Natural killer cell (primary cell): Measurements from ENCODE around the gene PSMA2. TPM values are rescaled to one million over a fixed set of nuclear protein-coding genes. Genes with fewer than 3 reads are reported as not detected.

Experiments
- ATAC-seq, 3 donors: fragments of 150-1000 bp in 2 of 3; fragments of 200-7000 bp in 1 of 3; cut with Tn5 transposase; 1 replicate in 1 of 3; 2 replicates in 2 of 3; pipeline ENCODE4 v1.10.0; 2021; ENCODE audit warnings: mild to moderate bottlenecking in 2 of 3, moderate library complexity in 2 of 3
- DNase-seq, 2 donors: peaks; one replicate each; pipeline versions ENCODE4 v3.0.0 to v3.0.0-alpha.2; 2013 to 2021; ENCODE audit warnings: mixed read lengths in 1 of 2
- H3K27ac ChIP-seq: one replicate; pipeline ENCODE4 v1.5.1; 2013; ENCODE audit warnings: mild to moderate bottlenecking, low read length
- H3K27me3 ChIP-seq: one replicate; pipeline ENCODE4 v1.6.1; 2013; ENCODE audit warnings: low read length; ENCODE audit not compliant: control insufficient read depth, insufficient read depth
- H3K36me3 ChIP-seq: one replicate; pipeline ENCODE4 v1.6.1; 2013; ENCODE audit warnings: low read length; ENCODE audit not compliant: control insufficient read depth, insufficient read depth
- H3K4me1 ChIP-seq: one replicate; pipeline ENCODE4 v1.6.1; 2013; ENCODE audit warnings: low read length; ENCODE audit not compliant: control insufficient read depth, insufficient read depth
- H3K4me3 ChIP-seq: one replicate; pipeline ENCODE4 v1.5.1; 2013; ENCODE audit warnings: low read length
- H3K9me3 ChIP-seq: one replicate; pipeline ENCODE4 v1.6.1; 2013; ENCODE audit warnings: low read length; ENCODE audit not compliant: control insufficient read depth, insufficient read depth
- H3K27ac Mint-ChIP-seq, 2 donors: one replicate each; pipeline ENCODE4 v1.8.0; 2022; ENCODE audit warnings: mild to moderate bottlenecking in 2 of 2, mixed read lengths in 2 of 2, moderate library complexity in 1 of 2
- H3K27me3 Mint-ChIP-seq, 2 donors: one replicate each; pipeline ENCODE4 v1.8.0; 2022; ENCODE audit warnings: low read depth in 2 of 2, mixed read lengths in 2 of 2
- H3K36me3 Mint-ChIP-seq: one replicate; pipeline ENCODE4 v1.8.0; 2022; ENCODE audit warnings: mixed read lengths
- H3K4me1 Mint-ChIP-seq, 2 donors: one replicate each; pipeline ENCODE4 v1.8.0; 2022; ENCODE audit warnings: mixed read lengths in 2 of 2
- H3K4me3 Mint-ChIP-seq: one replicate; pipeline ENCODE4 v1.8.0; 2022; ENCODE audit warnings: mild to moderate bottlenecking, moderate library complexity, mixed read lengths
- H3K9me3 Mint-ChIP-seq, 2 donors: one replicate each; pipeline ENCODE4 v1.8.0; 2022; ENCODE audit warnings: mixed read lengths in 2 of 2
- WGBS: methylation state at CpG from one replicate; pipeline ENCODE4 v1.1.7; 2013; ENCODE audit warnings: missing lambda C conversion rate; ENCODE audit not compliant: insufficient coverage; 5-methylcytosine and 5-hydroxymethylcytosine counted together
- intact Hi-C: fragments of 100-400 bp; cut with micrococcal nuclease; formaldehyde crosslinking; loops from one replicate; pipeline ENCODE4 v1.14.2; 2022
- total RNA-seq, 4 donors: library from RNA; stranded (reverse); fragments of 120-200 nt in 1 of 4; gene quantifications; one replicate each; pipeline versions ENCODE4 v1.2.3 to v1.2.4, GENCODE V29; 2013 to 2022
- TF ChIP-seq, protein P1 (sequence below): fragments of 200-600 bp; IDR thresholded peaks from one replicate; pipeline ENCODE4 v1.8.0; 2022; ENCODE audit warnings: antibody characterized with exemption

Gene PSMA2
- total RNA-seq, 3 donors from 2014 or later (not counting 1 experiment from before 2014, with no cell fraction given) = 46.5 to 55.6 (median 48.3) TPM

DNA sequence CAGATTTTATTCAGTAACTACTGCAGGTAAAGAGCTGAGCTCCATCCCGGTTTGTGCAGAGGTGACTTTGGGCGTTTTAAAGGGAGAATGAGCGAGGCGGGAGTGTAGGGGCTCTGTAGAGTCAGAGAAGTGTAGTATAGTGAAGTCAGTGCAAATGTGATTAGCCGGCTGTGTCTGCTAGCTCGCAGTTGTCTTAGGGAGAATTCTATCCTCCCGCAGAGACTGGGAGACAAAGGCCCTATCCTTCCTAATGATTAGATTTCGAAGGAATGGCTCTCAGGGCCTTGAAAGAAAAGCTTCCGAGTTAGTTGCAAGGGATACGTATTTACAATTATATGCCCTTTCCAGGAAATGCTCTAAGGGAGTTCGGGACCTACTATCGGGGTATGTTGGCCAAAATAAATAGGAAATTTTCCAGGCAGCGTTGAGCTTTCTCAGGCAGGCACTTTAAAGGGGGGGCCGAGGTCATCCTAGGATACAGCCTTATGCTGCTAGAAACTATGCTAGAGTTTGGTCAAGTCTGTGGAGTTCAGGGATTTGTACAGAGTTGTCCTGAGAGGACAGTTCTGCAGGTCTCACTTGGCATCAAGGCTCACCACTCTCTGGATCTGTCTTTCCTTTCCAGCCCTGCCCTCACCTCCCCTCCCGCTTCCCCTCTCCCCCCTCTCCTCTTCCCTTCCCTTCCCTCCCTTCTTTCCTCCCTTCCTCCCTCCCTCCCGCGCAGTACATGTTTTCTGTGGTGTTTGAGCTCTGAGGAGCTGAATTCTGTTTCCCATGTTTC, 1.0 kb upstream of the PSMA2 start:
- H3K27ac ChIP-seq = no peak overlapping the region

DNA sequence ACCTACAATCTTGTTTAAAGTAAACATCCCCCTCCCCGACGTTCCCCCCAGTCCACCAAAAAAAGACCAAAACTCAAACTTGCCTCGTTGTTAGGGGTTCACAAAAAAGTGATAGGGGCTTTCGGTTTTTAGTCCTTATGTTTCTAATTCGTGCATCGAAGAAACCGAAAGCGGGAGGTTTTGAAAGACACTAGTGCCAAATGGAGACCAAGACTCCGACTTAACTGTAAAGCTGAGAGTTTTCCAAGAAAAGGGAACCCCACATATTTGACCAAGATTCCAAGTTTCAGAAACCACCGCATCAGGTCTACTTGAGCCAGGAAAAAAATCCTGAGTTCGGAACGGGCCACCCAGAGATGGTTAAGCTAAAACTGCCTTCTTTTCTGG, 534 bp downstream of the PSMA2 start:
- Mint-ChIP-seq H3K27me3 (no peaks in the 10 kb centered on the region), H3K4me3 (peak overlapping the region; percentile 100), H3K9me3 (no peaks in the 10 kb centered on the region), H3K27ac (peak overlapping the region; percentile 98 to 99), H3K36me3 (peaks cover 6% of the 10 kb centered on the region), H3K4me1 (peaks cover 36 to 54% of the 10 kb centered on the region in 2 donors)
- H3K9me3 ChIP-seq = no peaks in the 10 kb centered on the region
- H3K36me3 ChIP-seq = peaks cover 22% of the 10 kb centered on the region
- no peak for ATAC-seq
- 0% methylated on average over 11 of the region's 12 CpGs for WGBS
- TF ChIP-seq, protein P1, sequence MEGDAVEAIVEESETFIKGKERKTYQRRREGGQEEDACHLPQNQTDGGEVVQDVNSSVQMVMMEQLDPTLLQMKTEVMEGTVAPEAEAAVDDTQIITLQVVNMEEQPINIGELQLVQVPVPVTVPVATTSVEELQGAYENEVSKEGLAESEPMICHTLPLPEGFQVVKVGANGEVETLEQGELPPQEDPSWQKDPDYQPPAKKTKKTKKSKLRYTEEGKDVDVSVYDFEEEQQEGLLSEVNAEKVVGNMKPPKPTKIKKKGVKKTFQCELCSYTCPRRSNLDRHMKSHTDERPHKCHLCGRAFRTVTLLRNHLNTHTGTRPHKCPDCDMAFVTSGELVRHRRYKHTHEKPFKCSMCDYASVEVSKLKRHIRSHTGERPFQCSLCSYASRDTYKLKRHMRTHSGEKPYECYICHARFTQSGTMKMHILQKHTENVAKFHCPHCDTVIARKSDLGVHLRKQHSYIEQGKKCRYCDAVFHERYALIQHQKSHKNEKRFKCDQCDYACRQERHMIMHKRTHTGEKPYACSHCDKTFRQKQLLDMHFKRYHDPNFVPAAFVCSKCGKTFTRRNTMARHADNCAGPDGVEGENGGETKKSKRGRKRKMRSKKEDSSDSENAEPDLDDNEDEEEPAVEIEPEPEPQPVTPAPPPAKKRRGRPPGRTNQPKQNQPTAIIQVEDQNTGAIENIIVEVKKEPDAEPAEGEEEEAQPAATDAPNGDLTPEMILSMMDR = no peak
- peak overlapping the region; percentile 91 for H3K27ac ChIP-seq
- intact Hi-C loops = no loop called here
- H3K4me1 ChIP-seq = peaks cover 16% of the 10 kb centered on the region
- H3K27me3 ChIP-seq = no peaks in the 10 kb centered on the region
- peak in 1 of 2 donors; percentile 58 for DNase-seq
- H3K4me3 ChIP-seq = peak overlapping the region; percentile 88

More for the DNA sequence above, 1.0 kb upstream of the PSMA2 start:
- peak in 1 of 2 donors; percentile 25 for DNase-seq
- peaks cover 36 to 48% of the 10 kb centered on the region in 2 donors for H3K4me1 Mint-ChIP-seq
- intact Hi-C loops = loop anchor here (1.0 kb wide), 1 partner anchor 22 kb away; no protein-coding TSS in a partner anchor
- no peaks in the 10 kb centered on the region for H3K9me3 Mint-ChIP-seq
- TF ChIP-seq, protein P1 = no peak
- peaks cover 16% of the 10 kb centered on the region for H3K4me1 ChIP-seq
- H3K27me3 Mint-ChIP-seq = no peaks in the 10 kb centered on the region
- 4% methylated on average over 15 of the region's 17 CpGs for WGBS
- H3K4me3 Mint-ChIP-seq = peak overlapping the region; percentile 100
- no peak for ATAC-seq
- peak overlapping the region; percentile 98 to 99 for H3K27ac Mint-ChIP-seq
- H3K9me3 ChIP-seq = no peaks in the 10 kb centered on the region
- peak overlapping the region; percentile 88 for H3K4me3 ChIP-seq
- H3K36me3 Mint-ChIP-seq = peaks cover 12% of the 10 kb centered on the region
- peaks cover 20% of the 10 kb centered on the region for H3K36me3 ChIP-seq
- no peaks in the 10 kb centered on the region for H3K27me3 ChIP-seq

- Histone ChIP-seq H3K4me1 (peaks cover 16% of the 10 kb centered on the region), H3K27ac (peak overlapping the region; percentile 91), H3K36me3 (peaks cover 25% of the 10 kb centered on the region), H3K27me3 (no peaks in the 10 kb centered on the region), H3K4me3 (peak overlapping the region; percentile 88), H3K9me3 (no peaks in the 10 kb centered on the region)
- ATAC-seq (no peak), DNase-seq (no peak)
- peak overlapping the region; percentile 98 to 99 for H3K27ac Mint-ChIP-seq
- peak overlapping the region; percentile 100 for H3K4me3 Mint-ChIP-seq
- no peaks in the 10 kb centered on the region for H3K27me3 Mint-ChIP-seq
- 25% methylated on average over 3 of the region's 5 CpGs for WGBS
- H3K4me1 Mint-ChIP-seq = peaks cover 36 to 54% of the 10 kb centered on the region in 2 donors
- TF ChIP-seq, protein P1 = no peak
- peaks cover 6% of the 10 kb centered on the region for H3K36me3 Mint-ChIP-seq
- intact Hi-C loops = no loop called here
- H3K9me3 Mint-ChIP-seq = no peaks in the 10 kb centered on the region
These were observed 1.1 kb downstream of the PSMA2 start for GRCh38 chr7:42930889-42931288.
